ENCODE results near the gene DSCAML1.

- TF ChIP-seq, protein P1, sequence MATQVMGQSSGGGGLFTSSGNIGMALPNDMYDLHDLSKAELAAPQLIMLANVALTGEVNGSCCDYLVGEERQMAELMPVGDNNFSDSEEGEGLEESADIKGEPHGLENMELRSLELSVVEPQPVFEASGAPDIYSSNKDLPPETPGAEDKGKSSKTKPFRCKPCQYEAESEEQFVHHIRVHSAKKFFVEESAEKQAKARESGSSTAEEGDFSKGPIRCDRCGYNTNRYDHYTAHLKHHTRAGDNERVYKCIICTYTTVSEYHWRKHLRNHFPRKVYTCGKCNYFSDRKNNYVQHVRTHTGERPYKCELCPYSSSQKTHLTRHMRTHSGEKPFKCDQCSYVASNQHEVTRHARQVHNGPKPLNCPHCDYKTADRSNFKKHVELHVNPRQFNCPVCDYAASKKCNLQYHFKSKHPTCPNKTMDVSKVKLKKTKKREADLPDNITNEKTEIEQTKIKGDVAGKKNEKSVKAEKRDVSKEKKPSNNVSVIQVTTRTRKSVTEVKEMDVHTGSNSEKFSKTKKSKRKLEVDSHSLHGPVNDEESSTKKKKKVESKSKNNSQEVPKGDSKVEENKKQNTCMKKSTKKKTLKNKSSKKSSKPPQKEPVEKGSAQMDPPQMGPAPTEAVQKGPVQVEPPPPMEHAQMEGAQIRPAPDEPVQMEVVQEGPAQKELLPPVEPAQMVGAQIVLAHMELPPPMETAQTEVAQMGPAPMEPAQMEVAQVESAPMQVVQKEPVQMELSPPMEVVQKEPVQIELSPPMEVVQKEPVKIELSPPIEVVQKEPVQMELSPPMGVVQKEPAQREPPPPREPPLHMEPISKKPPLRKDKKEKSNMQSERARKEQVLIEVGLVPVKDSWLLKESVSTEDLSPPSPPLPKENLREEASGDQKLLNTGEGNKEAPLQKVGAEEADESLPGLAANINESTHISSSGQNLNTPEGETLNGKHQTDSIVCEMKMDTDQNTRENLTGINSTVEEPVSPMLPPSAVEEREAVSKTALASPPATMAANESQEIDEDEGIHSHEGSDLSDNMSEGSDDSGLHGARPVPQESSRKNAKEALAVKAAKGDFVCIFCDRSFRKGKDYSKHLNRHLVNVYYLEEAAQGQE (IDR thresholded peaks at IDR 0.05; ENCODE audit: insufficient read depth in 1 of 2, low read depth in 2 of 2, low read length in 2 of 2) = no peak
- TF ChIP-seq FOXP2 (optimal IDR thresholded peaks at IDR 0.05; ENCODE audit: borderline replicate concordance, extremely low read depth, extremely low read length, insufficient read depth) = no peak
Observed at GRCh38 chr11:117462864-117463247, 334.2 kb downstream of the DSCAML1 start.
